HEK293 (cell line): ENCODE data around the gene MARK4.

ENCODE experiments used
- CTCF ChIA-PET: fragments of 350-600 bp; formaldehyde crosslinking; extraction: SDS; loops from one replicate; lab custom pipeline; 2021; ENCODE audit warnings: antibody characterized with exemption; lab: Yijun Ruan, JAX
- POLR2A ChIA-PET: fragments of 300-600 bp; formaldehyde crosslinking; extraction: SDS; loops from one replicate; lab custom pipeline; 2020; ENCODE audit warnings: antibody characterized with exemption, inconsistent platforms; lab: Yijun Ruan, JAX
- H3K27ac ChIP-seq: fragments of 200-500 bp; sonication (Bioruptor generic); 2 replicates; pipeline ENCODE4 v1.5.1; 2014; ENCODE audit warnings: low read depth, low read length, control low read depth, inconsistent platforms; ENCODE audit errors: extremely low read depth
- H3K36me3 ChIP-seq, 2 experiments: fragments of 200-500 bp in 1 of 2; sonication (Bioruptor generic) in 1 of 2; 1 replicate in 1 of 2; 2 replicates in 1 of 2; pipeline ENCODE4 v1.5.1; 2014 to 2017; ENCODE audit warnings: inconsistent platforms in 2 of 2, low read length in 2 of 2; ENCODE audit not compliant: control insufficient read depth in 2 of 2, insufficient read depth in 1 of 2
- H3K4me1 ChIP-seq: fragments of 200-500 bp; sonication (Bioruptor generic); 2 replicates; pipeline ENCODE4 v1.5.1; 2014; ENCODE audit warnings: mild to moderate bottlenecking, low read length, inconsistent platforms; ENCODE audit not compliant: control insufficient read depth, insufficient read depth
- H3K4me3 ChIP-seq: 2 replicates; pipeline ENCODE4 v1.5.1; 2011; ENCODE audit warnings: low read depth, mild to moderate bottlenecking, control low read depth, low read length, moderate library complexity
- H3K9me3 ChIP-seq: fragments of 200-500 bp; sonication (Bioruptor generic); 2 replicates; pipeline ENCODE4 v1.5.1; 2014; ENCODE audit warnings: low read depth, low read length, inconsistent platforms; ENCODE audit not compliant: control insufficient read depth, insufficient read depth
- GLIS1 ChIP-seq: fragments of 450-650 bp; formaldehyde crosslinking; IDR thresholded peaks from 2 replicates; pipeline ENCODE4 v1.5.1; 2016; ENCODE audit warnings: missing biosample characterization, missing genetic modification characterization
- ZBTB8A ChIP-seq: fragments of 450-650 bp; formaldehyde crosslinking; IDR thresholded peaks from 2 replicates; pipeline ENCODE4 v1.5.1; 2016; ENCODE audit warnings: missing biosample characterization, missing genetic modification characterization
- ZNF350 ChIP-seq: fragments of 450-650 bp; formaldehyde crosslinking; IDR thresholded peaks from 2 replicates; pipeline ENCODE4 v1.5.0; 2017; ENCODE audit warnings: missing biosample characterization, mild to moderate bottlenecking, missing genetic modification characterization
- ZNF561 ChIP-seq: fragments of 450-650 bp; IDR thresholded peaks from 2 replicates; pipeline ENCODE4 v1.5.1; 2018; ENCODE audit warnings: missing biosample characterization, missing genetic modification characterization, borderline replicate concordance
- ZNF600 ChIP-seq: fragments of 450-650 bp; formaldehyde crosslinking; IDR thresholded peaks from 2 replicates; pipeline ENCODE4 v1.5.1; 2016; ENCODE audit warnings: missing biosample characterization, missing genetic modification characterization
- ZNF707 ChIP-seq: fragments of 450-650 bp; formaldehyde crosslinking; IDR thresholded peaks from 2 replicates; pipeline ENCODE4 v1.5.1; 2016; ENCODE audit warnings: missing biosample characterization, missing genetic modification characterization
- TF ChIP-seq, protein P1 (sequence below): fragments of 450-650 bp; formaldehyde crosslinking; IDR thresholded peaks from 2 replicates; pipeline ENCODE4 v1.5.1; 2016; ENCODE audit warnings: missing biosample characterization, missing genetic modification characterization
- TF ChIP-seq, protein P2 (sequence below): fragments of 450-650 bp; formaldehyde crosslinking; IDR thresholded peaks from 2 replicates; pipeline ENCODE4 v1.5.1; 2017; ENCODE audit warnings: missing biosample characterization, missing genetic modification characterization
- TF ChIP-seq, protein P3 (sequence below): fragments of 450-650 bp; formaldehyde crosslinking; IDR thresholded peaks from 2 replicates; pipeline ENCODE4 v1.5.1; 2016; ENCODE audit warnings: missing biosample characterization, missing genetic modification characterization
- TF ChIP-seq, protein P4 (sequence below): fragments of 450-650 bp; IDR thresholded peaks from 2 replicates; pipeline ENCODE4 v1.5.1; 2018; ENCODE audit warnings: missing biosample characterization, mild to moderate bottlenecking, missing genetic modification characterization

MARK4 gene

DNA sequence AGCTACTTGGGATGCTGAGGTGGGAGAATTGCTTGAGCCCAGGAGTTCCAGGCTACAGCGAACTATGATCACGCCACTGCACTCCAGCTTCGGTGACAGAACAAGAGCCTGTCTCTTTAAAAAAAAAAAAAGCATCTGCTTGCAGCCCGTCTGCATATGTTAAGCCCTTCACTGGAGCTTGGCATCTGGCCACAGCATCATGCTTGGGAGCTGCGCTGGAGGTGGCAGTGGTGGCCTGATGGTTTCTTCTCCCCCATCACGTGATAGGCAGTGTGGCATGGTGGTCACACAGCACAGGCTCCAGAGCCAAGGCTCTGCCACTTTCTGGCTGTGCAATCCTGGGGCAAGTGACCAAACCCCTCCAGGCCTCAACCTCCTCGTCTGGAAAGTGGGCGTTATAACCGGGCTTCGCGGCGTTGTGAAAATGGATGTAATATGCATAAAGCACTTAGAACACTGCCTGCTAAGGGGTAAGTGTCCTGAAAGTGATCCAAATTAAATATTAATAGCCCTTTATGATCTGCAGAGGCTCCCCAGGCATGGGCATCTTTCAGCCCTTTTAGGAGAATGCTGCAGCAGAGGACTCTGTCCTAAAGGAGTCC is 24.4 kb downstream of the MARK4 start:
- peak overlapping the region; percentile 70; the same call in 1 of the 2 replicates for H3K27ac ChIP-seq
- no peaks in the 10 kb centered on the region for H3K9me3 ChIP-seq
- no peak overlapping the region for H3K4me3 ChIP-seq
- ChIA-PET POLR2A (interaction anchor here (0.5 to 0.7 kb wide), 5 partner anchors 19 to 1063 kb away, joined by 3 to 6 read pairs (median 4); partner anchors contain the start of gene ZNF227), CTCF (interaction anchor here (0.7 to 0.9 kb wide), 2 partner anchors 23 to 326 kb away, joined by 3 read pairs; no protein-coding TSS in a partner anchor)
- peaks cover 13% of the 10 kb centered on the region for H3K4me1 ChIP-seq
- peaks cover 47 to 86% of the 10 kb centered on the region in 2 experiments; a peak in 2 of 3 replicates for H3K36me3 ChIP-seq
- TF ChIP-seq, protein P1, sequence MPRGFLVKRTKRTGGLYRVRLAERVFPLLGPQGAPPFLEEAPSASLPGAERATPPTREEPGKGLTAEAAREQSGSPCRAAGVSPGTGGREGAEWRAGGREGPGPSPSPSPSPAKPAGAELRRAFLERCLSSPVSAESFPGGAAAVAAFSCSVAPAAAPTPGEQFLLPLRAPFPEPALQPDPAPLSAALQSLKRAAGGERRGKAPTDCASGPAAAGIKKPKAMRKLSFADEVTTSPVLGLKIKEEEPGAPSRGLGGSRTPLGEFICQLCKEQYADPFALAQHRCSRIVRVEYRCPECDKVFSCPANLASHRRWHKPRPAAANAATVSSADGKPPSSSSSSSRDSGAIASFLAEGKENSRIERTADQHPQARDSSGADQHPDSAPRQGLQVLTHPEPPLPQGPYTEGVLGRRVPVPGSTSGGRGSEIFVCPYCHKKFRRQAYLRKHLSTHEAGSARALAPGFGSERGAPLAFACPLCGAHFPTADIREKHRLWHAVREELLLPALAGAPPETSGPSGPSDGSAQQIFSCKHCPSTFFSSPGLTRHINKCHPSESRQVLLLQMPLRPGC (tag by site-specific recombination): no peak
- TF ChIP-seq, protein P2, sequence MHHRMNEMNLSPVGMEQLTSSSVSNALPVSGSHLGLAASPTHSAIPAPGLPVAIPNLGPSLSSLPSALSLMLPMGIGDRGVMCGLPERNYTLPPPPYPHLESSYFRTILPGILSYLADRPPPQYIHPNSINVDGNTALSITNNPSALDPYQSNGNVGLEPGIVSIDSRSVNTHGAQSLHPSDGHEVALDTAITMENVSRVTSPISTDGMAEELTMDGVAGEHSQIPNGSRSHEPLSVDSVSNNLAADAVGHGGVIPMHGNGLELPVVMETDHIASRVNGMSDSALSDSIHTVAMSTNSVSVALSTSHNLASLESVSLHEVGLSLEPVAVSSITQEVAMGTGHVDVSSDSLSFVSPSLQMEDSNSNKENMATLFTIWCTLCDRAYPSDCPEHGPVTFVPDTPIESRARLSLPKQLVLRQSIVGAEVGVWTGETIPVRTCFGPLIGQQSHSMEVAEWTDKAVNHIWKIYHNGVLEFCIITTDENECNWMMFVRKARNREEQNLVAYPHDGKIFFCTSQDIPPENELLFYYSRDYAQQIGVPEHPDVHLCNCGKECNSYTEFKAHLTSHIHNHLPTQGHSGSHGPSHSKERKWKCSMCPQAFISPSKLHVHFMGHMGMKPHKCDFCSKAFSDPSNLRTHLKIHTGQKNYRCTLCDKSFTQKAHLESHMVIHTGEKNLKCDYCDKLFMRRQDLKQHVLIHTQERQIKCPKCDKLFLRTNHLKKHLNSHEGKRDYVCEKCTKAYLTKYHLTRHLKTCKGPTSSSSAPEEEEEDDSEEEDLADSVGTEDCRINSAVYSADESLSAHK (tag by site-specific recombination): peak; percentile 84
- TF ChIP-seq, protein P3, sequence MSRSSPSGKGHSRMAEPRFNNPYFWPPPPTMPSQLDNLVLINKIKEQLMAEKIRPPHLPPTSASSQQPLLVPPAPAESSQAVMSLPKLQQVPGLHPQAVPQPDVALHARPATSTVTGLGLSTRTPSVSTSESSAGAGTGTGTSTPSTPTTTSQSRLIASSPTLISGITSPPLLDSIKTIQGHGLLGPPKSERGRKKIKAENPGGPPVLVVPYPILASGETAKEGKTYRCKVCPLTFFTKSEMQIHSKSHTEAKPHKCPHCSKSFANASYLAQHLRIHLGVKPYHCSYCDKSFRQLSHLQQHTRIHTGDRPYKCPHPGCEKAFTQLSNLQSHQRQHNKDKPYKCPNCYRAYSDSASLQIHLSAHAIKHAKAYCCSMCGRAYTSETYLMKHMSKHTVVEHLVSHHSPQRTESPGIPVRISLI (tag by site-specific recombination): 0 out of 2 replicates have a peak, but pooled peaks have one; percentile 44
- peak; percentile 73 for TF ChIP-seq GLIS1 (tag by site-specific recombination)
- TF ChIP-seq, protein P4, sequence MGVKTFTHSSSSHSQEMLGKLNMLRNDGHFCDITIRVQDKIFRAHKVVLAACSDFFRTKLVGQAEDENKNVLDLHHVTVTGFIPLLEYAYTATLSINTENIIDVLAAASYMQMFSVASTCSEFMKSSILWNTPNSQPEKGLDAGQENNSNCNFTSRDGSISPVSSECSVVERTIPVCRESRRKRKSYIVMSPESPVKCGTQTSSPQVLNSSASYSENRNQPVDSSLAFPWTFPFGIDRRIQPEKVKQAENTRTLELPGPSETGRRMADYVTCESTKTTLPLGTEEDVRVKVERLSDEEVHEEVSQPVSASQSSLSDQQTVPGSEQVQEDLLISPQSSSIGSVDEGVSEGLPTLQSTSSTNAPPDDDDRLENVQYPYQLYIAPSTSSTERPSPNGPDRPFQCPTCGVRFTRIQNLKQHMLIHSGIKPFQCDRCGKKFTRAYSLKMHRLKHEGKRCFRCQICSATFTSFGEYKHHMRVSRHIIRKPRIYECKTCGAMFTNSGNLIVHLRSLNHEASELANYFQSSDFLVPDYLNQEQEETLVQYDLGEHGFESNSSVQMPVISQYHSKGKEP (tag by site-specific recombination): peak; percentile 85

DNA sequence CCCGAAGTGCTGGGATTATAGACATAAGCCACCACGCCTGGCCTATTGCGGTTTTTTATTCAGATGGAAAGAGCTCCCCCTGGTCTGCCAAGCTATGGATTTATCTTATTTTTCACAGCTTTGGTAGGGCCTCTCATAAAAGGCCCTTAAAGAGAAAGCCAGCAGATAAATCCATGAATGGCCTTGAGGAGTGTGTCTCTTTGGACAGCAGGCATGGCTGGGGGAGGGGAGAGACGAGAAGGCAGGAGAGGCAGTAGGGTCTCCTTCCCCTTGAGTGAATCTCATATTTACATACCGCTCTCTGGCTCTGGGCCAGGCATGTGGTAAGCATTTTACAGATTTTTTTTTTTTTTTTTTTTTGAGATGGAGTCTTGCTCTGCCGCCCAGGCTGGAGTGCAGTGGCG is 25.2 kb downstream of the MARK4 start:
- peaks cover 51 to 86% of the 10 kb centered on the region in 2 experiments; a peak in 2 of 3 replicates for H3K36me3 ChIP-seq
- peak overlapping the region; percentile 70 for H3K27ac ChIP-seq
- no peak overlapping the region for H3K4me3 ChIP-seq
- TF ChIP-seq ZNF350 (tag by site-specific recombination): peak; percentile 79; the same call in 1 of the 2 replicates
- peak; percentile 12; the same call in 1 of the 2 replicates for TF ChIP-seq ZBTB8A (tag by site-specific recombination)
- peak; percentile 79; the same call in 1 of the 2 replicates for TF ChIP-seq ZNF561 (tag by site-specific recombination)
- TF ChIP-seq ZNF600 (tag by site-specific recombination): peak; percentile 63
- TF ChIP-seq ZNF707 (tag by site-specific recombination): no peak
- TF ChIP-seq, protein P3 (tag by site-specific recombination): peak; percentile 72; the same call in 1 of the 2 replicates
- POLR2A ChIA-PET: interaction anchor here (0.6 to 0.7 kb wide), 3 partner anchors 26 to 1064 kb away, joined by 3 to 6 read pairs (median 4); partner anchors contain the start of gene ZNF227
- CTCF ChIA-PET: interaction anchor here (0.6 to 0.9 kb wide), 5 partner anchors 24 to 327 kb away, joined by 3 to 5 read pairs (median 3); no protein-coding TSS in a partner anchor
- no peaks in the 10 kb centered on the region for H3K9me3 ChIP-seq
- peaks cover 13% of the 10 kb centered on the region for H3K4me1 ChIP-seq
